HAP-1 (cell line): ENCODE measurements around the gene CACNA1E.
"Not testable (repeated sequence)": the region's sequence is repeated elsewhere in the genome, so short reads cannot be mapped to it uniquely, and the experiment has no call there.

Source experiments
- DNase-seq, 2 experiments: peaks; one replicate each; pipeline ENCODE4 v3.0.0-alpha.2; 2016 to 2020; ENCODE audit warnings: low spot score in 2 of 2
- H3K27me3 ChIP-seq: fragments of 250-450 bp; sonication (Bioruptor Pico); 2 replicates; pipeline ENCODE4 v1.5.1; 2020; ENCODE audit warnings: low read depth, mild to moderate bottlenecking, moderate library complexity
- H3K36me3 ChIP-seq: fragments of 250-450 bp; sonication (Bioruptor Pico); replicated peaks from 2 replicates; pipeline ENCODE4 v1.5.1; 2020; ENCODE audit warnings: mild to moderate bottlenecking
- H3K4me1 ChIP-seq: fragments of 250-450 bp; sonication (Bioruptor Pico); 2 replicates; pipeline ENCODE4 v1.5.1; 2020; ENCODE audit warnings: mild to moderate bottlenecking
- H3K4me3 ChIP-seq: fragments of 250-450 bp; sonication (Bioruptor Pico); 2 replicates; pipeline ENCODE4 v1.5.1; 2020; ENCODE audit warnings: mild to moderate bottlenecking, moderate library complexity
- H3K9me3 ChIP-seq: fragments of 250-450 bp; sonication (Bioruptor Pico); 2 replicates; pipeline ENCODE4 v1.5.1; 2020; ENCODE audit warnings: mild to moderate bottlenecking, moderate library complexity
- in situ Hi-C: fragments of 300-500 bp; cut with MboI; formaldehyde crosslinking; loops from 3 replicates; pipeline ENCODE4 v1.14.3; 2020; ENCODE audit warnings: low sequenced_read_pairs, inconsistent platforms, mixed read lengths

The CACNA1E gene

DNA sequence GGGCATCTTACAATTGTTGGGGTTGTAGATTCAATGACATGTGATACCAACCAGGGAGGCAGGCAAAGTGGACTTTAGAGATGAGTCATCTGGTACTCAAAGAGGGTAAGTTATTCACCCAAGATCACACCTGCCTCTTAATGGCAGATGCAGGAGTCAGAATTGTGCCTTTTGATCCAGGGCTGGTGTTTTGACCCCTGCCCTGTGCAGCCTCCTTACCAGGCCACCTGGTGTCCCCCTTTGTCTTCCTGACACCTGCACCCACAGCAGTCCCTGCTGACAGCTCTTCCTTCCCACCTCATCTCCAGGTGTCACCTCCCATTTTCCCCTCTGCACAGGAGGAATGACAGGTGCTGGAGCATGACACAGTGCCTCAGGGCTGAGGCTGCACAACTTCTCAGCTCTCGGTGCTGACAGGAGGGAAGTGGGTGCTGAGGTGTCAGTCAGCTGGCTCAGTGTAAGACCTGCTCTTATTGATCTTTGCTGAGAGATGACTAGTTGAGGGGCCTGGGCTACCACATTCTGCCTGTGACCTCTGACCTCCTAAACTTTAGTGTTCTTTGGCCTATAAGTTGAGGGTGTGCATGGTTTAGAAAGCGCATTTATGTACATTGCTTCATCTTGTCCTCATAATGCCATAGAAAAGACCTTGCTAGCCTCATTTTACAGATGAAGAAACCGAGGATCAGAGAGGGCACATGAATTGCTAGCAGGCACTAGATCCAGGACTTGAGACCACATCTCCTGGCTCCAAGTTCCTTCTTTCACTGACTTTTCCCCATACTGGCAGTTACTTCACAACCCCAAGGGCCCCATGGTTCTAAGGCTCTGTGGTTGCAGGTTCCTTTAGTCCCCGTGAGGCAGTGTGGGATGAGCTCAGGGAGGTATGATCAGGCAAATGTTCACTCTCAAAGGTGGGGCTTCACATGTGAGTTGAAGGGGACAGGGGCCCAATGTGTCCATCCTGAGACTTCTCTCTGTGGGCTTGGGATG, 31.3 kb downstream of the CACNA1E start:
- in situ Hi-C loops = no loop called here
- H3K27me3 ChIP-seq = no peaks in the 10 kb centered on the region; the same call in 1 of the 2 replicates
- no peaks in the 10 kb centered on the region for H3K9me3 ChIP-seq
- no peaks in the 10 kb centered on the region for H3K36me3 ChIP-seq
- H3K4me3 ChIP-seq = no peak overlapping the region
- DNase-seq = no peak
- H3K4me1 ChIP-seq = no peaks in the 10 kb centered on the region

DNA sequence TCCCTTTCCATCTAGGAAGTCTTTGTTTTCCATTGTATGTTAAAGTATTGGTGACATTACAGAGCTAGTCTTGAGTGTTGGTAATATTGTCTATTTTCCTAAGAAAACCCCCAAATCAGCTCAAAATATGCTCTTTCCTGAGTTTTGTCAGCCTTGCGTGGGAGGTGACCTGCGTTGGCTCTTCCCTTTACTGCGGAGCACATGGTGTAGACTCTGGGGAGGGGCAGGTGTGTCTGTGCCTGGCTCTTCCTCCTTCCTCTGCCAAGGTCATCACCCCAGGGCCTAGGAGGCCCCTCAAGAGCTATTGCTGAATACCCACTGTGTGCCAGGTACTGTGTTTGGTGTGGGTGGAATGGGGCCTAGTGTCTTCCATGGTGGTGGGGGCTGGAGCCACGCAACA, 33.4 kb downstream of the CACNA1E start:
- H3K9me3 ChIP-seq = no peaks in the 10 kb centered on the region
- H3K36me3 ChIP-seq = no peaks in the 10 kb centered on the region
- no peak overlapping the region for H3K4me3 ChIP-seq
- in situ Hi-C loops = no loop called here
- H3K4me1 ChIP-seq = no peaks in the 10 kb centered on the region
- no peaks in the 10 kb centered on the region; the same call in 1 of the 2 replicates for H3K27me3 ChIP-seq
- no peak for DNase-seq

- H3K27me3 ChIP-seq = no peaks in the 10 kb centered on the region; the same call in 1 of the 2 replicates
- no peak for DNase-seq
- no peak overlapping the region for H3K4me3 ChIP-seq
- in situ Hi-C loops = no loop called here
- H3K36me3 ChIP-seq = no peaks in the 10 kb centered on the region
- no peaks in the 10 kb centered on the region for H3K4me1 ChIP-seq
- H3K9me3 ChIP-seq = no peaks in the 10 kb centered on the region
Observed at GRCh38 chr1:181517181-181517875, 34.0 kb downstream of the CACNA1E start.

GRCh38 chr1:181518152-181518551, 34.8 kb downstream of the CACNA1E start:
- H3K9me3 ChIP-seq = no peaks in the 10 kb centered on the region
- DNase-seq = no peak
- no peaks in the 10 kb centered on the region for H3K4me1 ChIP-seq
- H3K36me3 ChIP-seq = no peaks in the 10 kb centered on the region
- H3K27me3 ChIP-seq = no peaks in the 10 kb centered on the region; the same call in 1 of the 2 replicates
- in situ Hi-C loops = no loop called here
- H3K4me3 ChIP-seq = no peak overlapping the region

- in situ Hi-C loops = no loop called here
- DNase-seq = no peak
- H3K4me3 ChIP-seq = no peak overlapping the region
- no peaks in the 10 kb centered on the region for H3K4me1 ChIP-seq
- no peaks in the 10 kb centered on the region for H3K9me3 ChIP-seq
- no peaks in the 10 kb centered on the region for H3K27me3 ChIP-seq
- H3K36me3 ChIP-seq = no peaks in the 10 kb centered on the region
Observed at GRCh38 chr1:181522864-181523263, 39.5 kb downstream of the CACNA1E start.

- no peaks in the 10 kb centered on the region for H3K9me3 ChIP-seq
- no peaks in the 10 kb centered on the region for H3K4me1 ChIP-seq
- H3K27me3 ChIP-seq = no peaks in the 10 kb centered on the region; the same call in 1 of the 2 replicates
- no peaks in the 10 kb centered on the region for H3K36me3 ChIP-seq
- no peak for DNase-seq
- in situ Hi-C loops = no loop called here
- H3K4me3 ChIP-seq = no peak overlapping the region
Observed at GRCh38 chr1:181525104-181525721, 41.9 kb downstream of the CACNA1E start.

DNA sequence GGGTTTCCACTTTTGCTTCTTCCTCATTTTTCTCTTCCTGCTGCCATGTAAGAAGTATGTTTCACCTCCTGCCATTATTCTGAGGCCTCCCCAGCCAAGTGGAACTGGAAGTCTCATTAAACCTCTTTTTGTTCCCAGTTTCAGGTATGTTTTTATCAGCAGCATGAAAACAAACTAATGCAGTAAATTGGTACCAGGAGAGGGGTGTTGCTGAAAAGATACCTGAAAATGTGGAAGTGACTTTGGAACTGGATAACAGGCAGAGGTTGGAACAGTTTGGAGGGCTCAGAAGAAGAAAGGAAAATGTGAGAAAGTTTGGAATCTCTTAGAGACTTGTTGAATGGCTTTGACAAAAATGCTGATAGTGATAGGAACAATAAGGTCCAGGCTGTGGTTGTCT, 44.9 kb downstream of the CACNA1E start:
- H3K36me3 ChIP-seq, DNase-seq, H3K4me3 ChIP-seq, H3K27me3 ChIP-seq, H3K4me1 ChIP-seq, in situ Hi-C loops, H3K9me3 ChIP-seq: not testable (repeated sequence)

DNA sequence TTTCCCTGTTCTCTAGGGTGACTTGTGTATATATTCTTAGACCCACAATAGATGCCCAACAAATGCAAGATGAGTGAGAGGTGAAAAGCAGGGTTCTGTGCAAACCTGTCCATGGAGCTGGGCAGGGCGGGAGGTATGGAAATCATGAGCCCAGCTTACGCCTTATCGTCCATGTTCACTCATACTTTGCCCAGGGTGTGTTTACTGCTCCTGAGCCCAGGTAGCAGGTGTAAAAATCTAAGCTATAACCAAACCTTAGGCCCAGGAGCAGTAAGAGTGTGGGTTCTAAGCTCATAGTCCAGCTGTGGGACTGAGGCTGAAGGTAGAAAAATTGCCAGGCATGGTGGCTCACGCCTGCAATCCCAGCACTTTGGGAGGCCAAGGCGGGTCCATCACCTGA, 48.1 kb downstream of the CACNA1E start:
- no peak overlapping the region for H3K4me3 ChIP-seq
- no peak for DNase-seq
- no peaks in the 10 kb centered on the region; the same call in 1 of the 2 replicates for H3K27me3 ChIP-seq
- no peaks in the 10 kb centered on the region for H3K4me1 ChIP-seq
- H3K36me3 ChIP-seq = no peaks in the 10 kb centered on the region
- no peaks in the 10 kb centered on the region for H3K9me3 ChIP-seq
- in situ Hi-C loops = no loop called here

DNA sequence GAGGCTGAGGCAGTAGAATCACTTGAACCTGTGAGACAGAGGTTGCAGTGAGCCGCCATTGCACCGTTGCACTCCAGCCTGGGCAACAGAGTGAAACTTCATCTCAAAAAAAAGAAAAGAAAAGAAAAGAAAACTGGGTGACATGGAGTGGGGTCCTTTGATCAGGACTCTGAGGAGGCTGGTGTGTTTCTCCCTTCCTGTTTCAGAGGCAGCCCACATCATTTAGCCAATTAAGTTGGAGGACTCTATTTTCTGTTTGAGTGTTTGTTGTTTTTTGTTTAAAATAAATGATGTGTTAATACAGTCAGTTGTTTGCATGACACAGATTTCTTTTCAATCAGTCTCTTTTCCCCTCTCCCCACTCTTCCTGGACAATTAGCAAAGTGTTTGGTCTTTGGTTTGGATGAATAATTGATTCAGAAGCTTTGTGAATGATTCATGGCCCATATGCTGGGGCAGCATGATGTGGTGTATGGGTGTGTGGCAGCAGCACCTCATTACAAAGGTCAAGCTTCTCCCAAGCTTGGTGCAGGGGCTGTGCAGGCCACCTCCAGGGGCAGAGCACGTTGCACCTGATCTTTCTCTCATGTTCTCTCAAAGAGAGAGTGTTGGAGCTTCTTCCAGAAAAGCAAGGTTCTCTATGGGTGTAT, 48.8 kb downstream of the CACNA1E start:
- in situ Hi-C loops = no loop called here
- H3K36me3 ChIP-seq = no peaks in the 10 kb centered on the region
- H3K4me1 ChIP-seq = no peaks in the 10 kb centered on the region
- H3K27me3 ChIP-seq = no peaks in the 10 kb centered on the region; the same call in 1 of the 2 replicates
- H3K9me3 ChIP-seq = no peaks in the 10 kb centered on the region
- no peak overlapping the region for H3K4me3 ChIP-seq
- DNase-seq = no peak

GRCh38 chr1:181538836-181539235, 55.5 kb downstream of the CACNA1E start:
- Histone ChIP-seq H3K27me3 (peaks cover 5% of the 10 kb centered on the region; the same call in 1 of the 2 replicates), H3K4me3 (no peak overlapping the region), H3K36me3 (no peaks in the 10 kb centered on the region), H3K9me3 (no peaks in the 10 kb centered on the region), H3K4me1 (no peaks in the 10 kb centered on the region)
- in situ Hi-C loops = no loop called here
- no peak for DNase-seq

GRCh38 chr1:181541458-181541857, 58.1 kb downstream of the CACNA1E start:
- peaks cover 6% of the 10 kb centered on the region; the same call in 1 of the 2 replicates for H3K27me3 ChIP-seq
- H3K9me3 ChIP-seq = no peaks in the 10 kb centered on the region
- in situ Hi-C loops = no loop called here
- H3K36me3 ChIP-seq = no peaks in the 10 kb centered on the region
- no peak for DNase-seq
- no peak overlapping the region for H3K4me3 ChIP-seq
- H3K4me1 ChIP-seq = no peaks in the 10 kb centered on the region

GRCh38 chr1:181541947-181542346, 58.6 kb downstream of the CACNA1E start:
- no peaks in the 10 kb centered on the region for H3K36me3 ChIP-seq
- peaks cover 6% of the 10 kb centered on the region; the same call in 1 of the 2 replicates for H3K27me3 ChIP-seq
- no peaks in the 10 kb centered on the region for H3K9me3 ChIP-seq
- no peak for DNase-seq
- no peak overlapping the region for H3K4me3 ChIP-seq
- in situ Hi-C loops = no loop called here
- H3K4me1 ChIP-seq = no peaks in the 10 kb centered on the region

GRCh38 chr1:181542406-181542805, 59.1 kb downstream of the CACNA1E start:
- H3K9me3 ChIP-seq, H3K4me3 ChIP-seq, DNase-seq, H3K27me3 ChIP-seq, in situ Hi-C loops, H3K4me1 ChIP-seq, H3K36me3 ChIP-seq: not testable (repeated sequence)
